ENCODE results near the gene RFFL. TPM values are rescaled to one million over a fixed set of nuclear protein-coding genes. Genes with fewer than 3 reads are reported as not detected.

The RFFL gene
- total RNA-seq, 1 experiment from 2014 or later = 29.6 TPM

DNA sequence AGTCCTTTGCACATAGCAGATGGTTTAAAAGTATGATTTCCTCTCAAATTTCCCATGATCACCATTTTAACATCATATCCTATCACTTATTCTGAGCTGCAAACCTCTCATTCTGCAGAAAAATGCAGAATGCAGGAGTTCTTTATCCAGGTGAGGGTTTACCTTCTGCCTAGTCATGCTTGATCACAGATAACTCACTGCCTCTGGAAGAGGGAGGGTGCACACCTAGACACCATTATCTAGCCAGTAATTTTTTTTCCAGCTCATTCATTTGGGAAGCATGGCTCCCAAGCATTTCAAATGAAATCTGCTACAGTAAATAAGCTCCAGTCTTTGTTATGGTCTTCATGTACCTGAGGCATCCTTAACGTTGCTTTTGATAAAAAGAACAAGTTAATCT, 38.0 kb downstream of the RFFL start:
- H3K27me3 ChIP-seq (replicated peaks; ENCODE audit: control insufficient read depth, insufficient read depth, low read length) = no peaks in the 10 kb centered on the region
- Mint-ChIP-seq H3K4me1 (ENCODE audit: low read depth, unreplicated experiment) (peaks cover 7% of the 10 kb centered on the region), H3K27ac (ENCODE audit: unreplicated experiment) (no peak overlapping the region), H3K27me3 (ENCODE audit: insufficient read depth, unreplicated experiment) (no peaks in the 10 kb centered on the region), H3K9me3 (ENCODE audit: unreplicated experiment) (no peaks in the 10 kb centered on the region), H3K4me3 (ENCODE audit: unreplicated experiment) (no peak overlapping the region), H3K36me3 (ENCODE audit: insufficient read depth, unreplicated experiment) (no peaks in the 10 kb centered on the region)
- H3K9me3 ChIP-seq = no peaks in the 10 kb centered on the region
- H3K36me3 ChIP-seq (ENCODE audit: control insufficient read depth, insufficient read depth, low read length) = peaks cover 1% of the 10 kb centered on the region
- CTCF ChIA-PET = no interaction called here
- H3K4me3 ChIP-seq (ENCODE audit: low read depth, low read length) = no peak overlapping the region
- intact Hi-C loops (cut with micrococcal nuclease; ENCODE audit: unreplicated experiment) = no loop called here
- no TSS peak for BruUV-seq (replicated peaks)
- DNase-seq = no peak
- peaks cover 12% of the 10 kb centered on the region; the same call in 1 of the 2 replicates for H3K4me1 ChIP-seq
- TF ChIP-seq, protein P1, sequence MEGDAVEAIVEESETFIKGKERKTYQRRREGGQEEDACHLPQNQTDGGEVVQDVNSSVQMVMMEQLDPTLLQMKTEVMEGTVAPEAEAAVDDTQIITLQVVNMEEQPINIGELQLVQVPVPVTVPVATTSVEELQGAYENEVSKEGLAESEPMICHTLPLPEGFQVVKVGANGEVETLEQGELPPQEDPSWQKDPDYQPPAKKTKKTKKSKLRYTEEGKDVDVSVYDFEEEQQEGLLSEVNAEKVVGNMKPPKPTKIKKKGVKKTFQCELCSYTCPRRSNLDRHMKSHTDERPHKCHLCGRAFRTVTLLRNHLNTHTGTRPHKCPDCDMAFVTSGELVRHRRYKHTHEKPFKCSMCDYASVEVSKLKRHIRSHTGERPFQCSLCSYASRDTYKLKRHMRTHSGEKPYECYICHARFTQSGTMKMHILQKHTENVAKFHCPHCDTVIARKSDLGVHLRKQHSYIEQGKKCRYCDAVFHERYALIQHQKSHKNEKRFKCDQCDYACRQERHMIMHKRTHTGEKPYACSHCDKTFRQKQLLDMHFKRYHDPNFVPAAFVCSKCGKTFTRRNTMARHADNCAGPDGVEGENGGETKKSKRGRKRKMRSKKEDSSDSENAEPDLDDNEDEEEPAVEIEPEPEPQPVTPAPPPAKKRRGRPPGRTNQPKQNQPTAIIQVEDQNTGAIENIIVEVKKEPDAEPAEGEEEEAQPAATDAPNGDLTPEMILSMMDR (IDR thresholded peaks at IDR 0.05; ENCODE audit: insufficient read depth in 1 of 2, low read depth in 1 of 2, low read length in 1 of 2, severe bottlenecking in 1 of 2, unreplicated experiment in 1 of 2) = no peak
- POLR2A ChIA-PET = interaction anchor here (0.6 kb wide), 1 partner anchor 38 kb away, joined by 4 read pairs; the partner anchor contains the start of gene RFFL

DNA sequence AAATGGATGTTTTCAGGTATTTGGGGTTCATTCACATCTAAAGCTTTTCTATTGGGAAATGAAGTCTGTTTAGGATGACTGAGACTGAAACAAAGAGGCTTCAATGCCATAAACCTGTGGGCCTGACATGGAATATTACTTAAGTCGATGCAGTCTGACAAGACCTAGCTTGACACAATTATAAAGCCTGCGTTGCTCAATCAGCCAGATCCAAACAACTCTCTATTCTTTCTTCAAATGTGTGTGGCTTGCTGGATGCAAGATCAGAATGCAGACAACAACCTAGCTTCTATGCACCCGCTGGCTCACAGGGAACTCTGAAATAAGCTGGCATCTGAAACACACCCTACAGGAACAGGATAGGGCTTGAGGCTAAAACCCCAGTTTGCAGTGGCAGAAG, 40.0 kb downstream of the RFFL start:
- Histone ChIP-seq H3K27me3 (replicated peaks; ENCODE audit: control insufficient read depth, insufficient read depth, low read length) (no peaks in the 10 kb centered on the region), H3K36me3 (ENCODE audit: control insufficient read depth, insufficient read depth, low read length) (peaks cover 3% of the 10 kb centered on the region), H3K9me3 (no peaks in the 10 kb centered on the region), H3K4me3 (ENCODE audit: low read depth, low read length) (no peak overlapping the region), H3K4me1 (peaks cover 12% of the 10 kb centered on the region; the same call in 1 of the 2 replicates)
- ChIA-PET CTCF (no interaction called here), POLR2A (no interaction called here)
- no peaks in the 10 kb centered on the region for H3K36me3 Mint-ChIP-seq (ENCODE audit: insufficient read depth, unreplicated experiment)
- no peak for DNase-seq
- TF ChIP-seq, protein P1 (IDR thresholded peaks at IDR 0.05; ENCODE audit: insufficient read depth in 1 of 2, low read depth in 1 of 2, low read length in 1 of 2, severe bottlenecking in 1 of 2, unreplicated experiment in 1 of 2) = no peak
- intact Hi-C loops (cut with micrococcal nuclease; ENCODE audit: unreplicated experiment) = no loop called here
- no peaks in the 10 kb centered on the region for H3K9me3 Mint-ChIP-seq (ENCODE audit: unreplicated experiment)
- no peaks in the 10 kb centered on the region for H3K27me3 Mint-ChIP-seq (ENCODE audit: insufficient read depth, unreplicated experiment)
- H3K4me3 Mint-ChIP-seq (ENCODE audit: unreplicated experiment) = no peak overlapping the region
- H3K4me1 Mint-ChIP-seq (ENCODE audit: low read depth, unreplicated experiment) = peaks cover 7% of the 10 kb centered on the region
- no TSS peak for BruUV-seq (replicated peaks)
- no peak overlapping the region for H3K27ac Mint-ChIP-seq (ENCODE audit: unreplicated experiment)

DNA sequence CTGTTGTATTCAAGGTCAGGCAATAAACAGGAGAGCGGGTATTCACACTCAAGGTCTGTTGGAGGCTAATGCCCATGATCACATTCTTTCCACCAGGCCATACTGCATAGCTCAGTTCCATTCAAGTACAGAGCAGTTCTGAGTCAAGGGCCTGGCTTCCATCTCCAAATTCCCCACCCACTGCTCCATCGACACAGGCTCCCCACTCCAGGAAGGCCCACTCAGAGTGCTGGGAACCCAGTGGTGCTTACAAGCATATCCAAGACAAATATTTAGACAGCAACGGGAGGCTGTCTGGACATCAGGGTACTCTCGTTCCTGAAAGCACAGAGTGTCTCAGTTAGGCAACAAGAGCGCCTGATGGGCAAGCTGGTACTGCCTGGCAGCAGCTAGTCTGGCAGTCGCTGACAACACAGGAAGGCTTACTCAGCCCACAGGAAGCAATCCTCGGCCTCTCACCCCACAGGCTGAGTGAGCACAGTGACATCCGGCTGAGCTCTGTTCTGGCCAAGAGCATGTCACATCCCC, 40.9 kb downstream of the RFFL start:
- Mint-ChIP-seq H3K9me3 (ENCODE audit: unreplicated experiment) (no peaks in the 10 kb centered on the region), H3K36me3 (ENCODE audit: insufficient read depth, unreplicated experiment) (no peaks in the 10 kb centered on the region), H3K27ac (ENCODE audit: unreplicated experiment) (no peak overlapping the region), H3K4me1 (ENCODE audit: low read depth, unreplicated experiment) (peaks cover 7% of the 10 kb centered on the region), H3K4me3 (ENCODE audit: unreplicated experiment) (no peak overlapping the region), H3K27me3 (ENCODE audit: insufficient read depth, unreplicated experiment) (no peaks in the 10 kb centered on the region)
- Histone ChIP-seq H3K27me3 (replicated peaks; ENCODE audit: control insufficient read depth, insufficient read depth, low read length) (no peaks in the 10 kb centered on the region), H3K9me3 (no peaks in the 10 kb centered on the region), H3K4me3 (ENCODE audit: low read depth, low read length) (no peak overlapping the region), H3K36me3 (ENCODE audit: control insufficient read depth, insufficient read depth, low read length) (peaks cover 3% of the 10 kb centered on the region), H3K4me1 (peaks cover 12% of the 10 kb centered on the region; the same call in 1 of the 2 replicates)
- CTCF ChIA-PET = no interaction called here
- no peak for DNase-seq
- no TSS peak for BruUV-seq (replicated peaks)
- intact Hi-C loops (cut with micrococcal nuclease; ENCODE audit: unreplicated experiment) = no loop called here
- POLR2A ChIA-PET = no interaction called here
- TF ChIP-seq, protein P1 (IDR thresholded peaks at IDR 0.05; ENCODE audit: insufficient read depth in 1 of 2, low read depth in 1 of 2, low read length in 1 of 2, severe bottlenecking in 1 of 2, unreplicated experiment in 1 of 2) = no peak

Measured in Caco-2 (cell line).